Measurements from ENCODE around the gene POTEB. TPM values are rescaled to one million over a fixed set of nuclear protein-coding genes. Genes with fewer than 3 reads are reported as not detected.
"Not testable (repeated sequence)": the region's sequence is repeated elsewhere in the genome, so short reads cannot be mapped to it uniquely, and the experiment has no call there.

POTEB gene
- total RNA-seq: not detected

- intact Hi-C loops (cut with DNase I, micrococcal nuclease); CTCF ChIA-PET; H3K4me1 Mint-ChIP-seq; POLR2A ChIA-PET; H3K27ac Mint-ChIP-seq; ATAC-seq; H3K27me3 Mint-ChIP-seq; H3K36me3 Mint-ChIP-seq (ENCODE audit: low read depth); H3K4me3 Mint-ChIP-seq; DNase-seq; H3K9me3 Mint-ChIP-seq (ENCODE audit: low read depth): not testable (repeated sequence)
These were observed at the start of gene POTEB for GRCh38 chr15:21877635-21878034. TSS of gene POTEB (minus strand) at chr15:21877735. CDS start at chr15:21877246, 489 bp downstream.

GRCh38 chr15:21890955-21891354 is 13.4 kb upstream of the POTEB start:
- DNase-seq; CTCF ChIA-PET; H3K27me3 Mint-ChIP-seq; H3K36me3 Mint-ChIP-seq (ENCODE audit: low read depth); H3K9me3 Mint-ChIP-seq (ENCODE audit: low read depth); POLR2A ChIA-PET; H3K27ac Mint-ChIP-seq; H3K4me3 Mint-ChIP-seq; intact Hi-C loops (cut with DNase I, micrococcal nuclease); ATAC-seq; H3K4me1 Mint-ChIP-seq: not testable (repeated sequence)

GRCh38 chr15:21889542-21889941 is 12.0 kb upstream of the POTEB start:
- H3K9me3 Mint-ChIP-seq (ENCODE audit: low read depth); DNase-seq; ATAC-seq; intact Hi-C loops (cut with DNase I, micrococcal nuclease); H3K36me3 Mint-ChIP-seq (ENCODE audit: low read depth); CTCF ChIA-PET; H3K4me3 Mint-ChIP-seq; H3K27me3 Mint-ChIP-seq; H3K27ac Mint-ChIP-seq; H3K4me1 Mint-ChIP-seq; POLR2A ChIA-PET: not testable (repeated sequence)

GRCh38 chr15:21838831-21839230 is 38.7 kb downstream of the POTEB start:
- DNase-seq; ATAC-seq; H3K9me3 Mint-ChIP-seq (ENCODE audit: low read depth); CTCF ChIA-PET; POLR2A ChIA-PET; H3K4me1 Mint-ChIP-seq; H3K4me3 Mint-ChIP-seq; H3K27me3 Mint-ChIP-seq; H3K36me3 Mint-ChIP-seq (ENCODE audit: low read depth); H3K27ac Mint-ChIP-seq; intact Hi-C loops (cut with DNase I, micrococcal nuclease): not testable (repeated sequence)

Small RNAs within 50 kb of the gene (microRNA-seq; reads per million reads assigned to microRNA genes)
- gene MIR3118-4 (ENCODE audit: borderline replicate concordance): not detected

Other genes with a start within 250 kb of the POTEB start
- gene OR4M2, start 202.8 kb upstream of the POTEB start, total RNA-seq: not detected